Right renal pelvis (tissue), 4 donors: ENCODE results near the gene LBX1. TPM values are rescaled to one million over a fixed set of nuclear protein-coding genes. Genes with fewer than 3 reads are reported as not detected.

Experiments used
- DNase-seq, 4 donors: peaks; one replicate each; pipeline ENCODE4 v3.0.0-alpha.2; 2013; ENCODE audit warnings: low read depth in 4 of 4, low spot score in 3 of 4, missing footprints in 1 of 4
- polyA plus RNA-seq, 4 donors: library from polyadenylated mRNA; unstranded; fragments of 120-200 nt; gene quantifications; one replicate each; pipeline ENCODE4 v1.2.1, GENCODE V29; 2013; ENCODE audit not compliant: insufficient read length in 4 of 4

Gene LBX1
- polyA plus RNA-seq, 4 donors = not detected

GRCh38 chr10:101226491-101227428 lies 2.5 kb downstream of the LBX1 start:
- no peak for DNase-seq

- DNase-seq = no peak
Measured at GRCh38 chr10:101225846-101226421, 3.3 kb downstream of the LBX1 start.

- no peak for DNase-seq
Measured at GRCh38 chr10:101224910-101225823, 4.1 kb downstream of the LBX1 start.

- DNase-seq = no peak
Measured at GRCh38 chr10:101224060-101224909, 5.0 kb downstream of the LBX1 start.

- no peak for DNase-seq
Measured at GRCh38 chr10:101223274-101224059, 5.8 kb downstream of the LBX1 start.

- no peak for DNase-seq
Measured at GRCh38 chr10:101222683-101223273, 6.5 kb downstream of the LBX1 start.

- DNase-seq = no peak
Measured at GRCh38 chr10:101221963-101222531, 7.2 kb downstream of the LBX1 start.

- DNase-seq = no peak
Measured at GRCh38 chr10:101221549-101221948, 7.7 kb downstream of the LBX1 start.

GRCh38 chr10:101219946-101220451 lies 9.3 kb downstream of the LBX1 start:
- no peak for DNase-seq

GRCh38 chr10:101219139-101219945 lies 9.9 kb downstream of the LBX1 start:
- DNase-seq = no peak

GRCh38 chr10:101218351-101219138 lies 10.7 kb downstream of the LBX1 start:
- no peak for DNase-seq

- DNase-seq = peak in 2 of 4 donors; percentile 58 to 65
Measured at GRCh38 chr10:101217450-101218281, 11.6 kb downstream of the LBX1 start.

GRCh38 chr10:101217044-101217425 lies 12.2 kb downstream of the LBX1 start:
- no peak for DNase-seq

GRCh38 chr10:101216207-101217043 lies 12.8 kb downstream of the LBX1 start:
- DNase-seq = no peak
